Iris pigment epithelial cell (primary cell): Measurements from ENCODE around the gene CD99L2.

ENCODE experiments used
- DNase-seq: peaks from one replicate; pipeline ENCODE4 v3.0.0-alpha.2; 2011; ENCODE audit warnings: low read depth

CD99L2 gene, protein sequence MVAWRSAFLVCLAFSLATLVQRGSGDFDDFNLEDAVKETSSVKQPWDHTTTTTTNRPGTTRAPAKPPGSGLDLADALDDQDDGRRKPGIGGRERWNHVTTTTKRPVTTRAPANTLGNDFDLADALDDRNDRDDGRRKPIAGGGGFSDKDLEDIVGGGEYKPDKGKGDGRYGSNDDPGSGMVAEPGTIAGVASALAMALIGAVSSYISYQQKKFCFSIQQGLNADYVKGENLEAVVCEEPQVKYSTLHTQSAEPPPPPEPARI

DNA sequence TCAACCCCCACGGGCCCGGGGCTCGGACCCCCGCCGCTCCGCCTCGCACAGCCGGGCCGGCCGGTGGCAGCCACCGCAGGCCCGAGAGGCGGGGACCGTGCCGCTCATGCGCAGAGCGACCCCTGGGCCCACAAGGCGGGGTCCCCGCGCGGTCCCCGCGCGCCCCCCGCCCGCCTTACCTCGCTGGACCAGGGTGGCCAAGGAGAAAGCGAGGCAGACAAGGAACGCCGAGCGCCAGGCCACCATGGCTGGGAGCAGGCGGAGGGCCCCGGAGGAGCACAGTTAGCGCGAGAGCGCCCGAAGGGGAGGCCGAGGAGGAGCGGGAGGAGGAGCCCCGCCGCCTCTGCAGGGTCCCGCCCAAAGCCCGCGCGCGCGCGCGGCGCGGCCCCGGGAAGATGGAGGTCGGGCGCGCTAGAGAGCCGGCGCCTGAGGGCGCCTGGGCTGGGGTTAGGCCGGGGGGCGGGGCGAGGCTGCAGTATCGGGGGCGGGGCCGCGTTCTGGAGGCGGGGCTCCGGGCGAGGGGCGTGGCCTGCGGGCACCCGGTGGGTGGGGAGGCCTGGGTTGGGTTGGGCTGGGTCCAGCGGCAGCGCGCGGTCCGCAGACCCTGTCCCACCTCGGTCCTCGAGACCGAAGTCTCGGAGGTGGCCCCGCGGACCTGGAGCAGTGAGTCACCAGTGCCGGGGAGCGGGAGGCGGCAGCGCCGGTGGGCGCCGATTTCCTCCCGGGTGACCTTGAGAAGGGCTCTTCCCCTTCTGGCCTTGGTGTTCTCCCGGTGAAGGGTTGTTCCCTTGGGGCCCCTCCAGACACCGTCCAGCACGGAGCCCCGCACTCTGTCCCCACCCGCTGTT, at the start of gene CD99L2:
CD99L2 (minus strand) TSS at position 326 of the 848 bp plus-strand sequence; CDS start at position 246, 80 bp downstream.
- DNase-seq = peak; percentile 82

DNA sequence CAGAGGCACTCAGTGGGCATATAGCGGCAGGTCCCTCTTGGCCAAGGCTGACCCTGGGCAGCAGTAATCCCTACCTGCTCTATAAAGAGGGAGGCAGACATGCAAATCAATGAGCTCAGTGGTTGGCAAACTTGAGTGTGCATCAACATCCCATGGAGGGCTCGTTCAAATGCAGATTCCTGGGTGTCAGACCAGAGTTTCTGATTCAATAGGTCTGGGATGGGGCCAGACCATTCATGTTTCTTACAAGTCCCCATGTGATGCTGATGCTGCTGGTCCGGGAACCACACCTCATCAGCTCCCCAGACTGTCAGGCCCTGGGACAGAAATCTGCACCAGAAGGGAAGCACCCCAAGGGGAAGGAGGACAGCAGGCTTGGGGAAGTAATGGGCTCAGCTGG, 45.8 kb upstream of the CD99L2 start:
- no peak for DNase-seq

DNA sequence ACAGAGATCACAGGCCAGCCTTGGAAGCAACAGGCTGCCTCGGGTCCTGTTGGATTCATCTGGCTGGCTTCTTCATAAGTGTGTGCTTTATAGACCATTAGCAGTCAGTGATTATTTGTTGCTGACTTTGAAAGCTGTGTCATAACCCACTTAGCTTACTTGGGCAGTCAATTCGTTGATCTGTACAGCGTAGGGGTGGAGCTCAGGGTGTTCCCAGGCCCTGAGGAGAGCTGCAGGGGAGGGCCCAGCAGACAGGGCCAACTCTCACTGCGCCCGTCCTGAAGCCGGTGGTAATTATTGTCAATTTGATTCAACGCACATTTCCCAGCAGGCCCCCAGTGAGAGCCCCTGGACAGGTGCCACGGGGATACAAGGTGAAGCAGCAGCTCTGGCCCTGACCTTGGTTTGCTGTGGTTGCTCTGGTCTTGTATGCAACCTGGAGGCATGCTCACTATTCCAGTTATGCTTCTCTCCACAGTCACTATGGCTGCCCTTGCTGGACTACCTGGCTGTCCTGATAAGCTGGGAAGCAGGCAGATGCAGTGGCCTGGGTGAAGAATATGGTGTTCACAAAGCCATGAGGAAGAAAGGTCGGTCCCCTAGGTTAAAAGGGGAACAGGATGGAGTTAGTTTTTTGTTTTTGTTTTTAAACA, 44.6 kb upstream of the CD99L2 start:
- DNase-seq = no peak

DNA sequence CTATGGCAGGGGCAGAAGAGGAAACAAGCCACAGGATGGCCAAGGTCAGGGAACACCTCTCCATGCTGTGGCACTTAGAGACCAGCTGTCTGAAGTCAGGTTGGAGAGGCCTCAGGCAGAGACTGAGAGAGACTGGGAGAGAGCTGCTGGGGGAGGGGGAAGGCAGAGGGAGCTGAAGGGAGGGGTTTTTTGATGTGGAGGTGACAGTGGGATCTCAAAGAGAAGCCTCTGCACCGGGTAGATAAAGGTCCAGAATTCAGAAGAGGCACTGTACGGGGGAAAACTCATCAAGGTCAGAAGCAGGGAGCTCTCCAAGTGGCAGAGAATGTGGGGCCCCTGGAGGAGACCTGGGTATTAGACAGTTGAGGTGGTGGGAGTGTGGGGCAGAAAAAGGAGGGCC, 43.1 kb upstream of the CD99L2 start:
- no peak for DNase-seq

DNA sequence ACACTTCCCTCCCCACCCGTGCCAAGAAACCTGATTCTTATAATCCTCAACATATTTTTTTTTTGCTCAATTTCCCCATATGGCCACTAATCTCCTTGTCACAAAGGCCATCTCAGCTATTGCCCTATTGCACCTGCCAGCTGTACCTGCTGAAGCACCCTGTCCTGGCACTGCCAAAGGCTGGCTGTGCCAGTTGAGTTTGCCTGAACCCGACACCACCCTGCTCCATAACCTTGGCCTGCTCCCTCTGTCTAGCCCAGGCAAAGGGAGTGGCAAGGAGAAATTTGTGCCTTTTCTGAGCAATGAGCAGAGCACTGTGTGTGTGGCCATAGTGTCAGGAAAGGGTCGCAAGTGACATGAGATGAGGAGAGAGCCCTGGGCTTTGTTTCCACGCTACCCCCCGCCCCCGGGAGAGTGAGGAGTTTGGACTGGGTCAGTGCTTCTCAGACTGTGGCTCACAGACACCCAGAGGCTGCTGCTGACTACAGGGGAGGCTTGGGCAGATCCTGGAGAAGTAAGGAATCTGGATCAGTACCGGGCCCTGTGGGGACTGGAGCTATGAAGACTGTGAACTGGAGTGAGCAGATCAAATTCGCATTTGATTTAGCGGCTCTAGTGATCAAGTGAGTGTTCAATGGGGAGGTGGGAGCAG, 42.5 kb upstream of the CD99L2 start:
- DNase-seq = no peak

DNA sequence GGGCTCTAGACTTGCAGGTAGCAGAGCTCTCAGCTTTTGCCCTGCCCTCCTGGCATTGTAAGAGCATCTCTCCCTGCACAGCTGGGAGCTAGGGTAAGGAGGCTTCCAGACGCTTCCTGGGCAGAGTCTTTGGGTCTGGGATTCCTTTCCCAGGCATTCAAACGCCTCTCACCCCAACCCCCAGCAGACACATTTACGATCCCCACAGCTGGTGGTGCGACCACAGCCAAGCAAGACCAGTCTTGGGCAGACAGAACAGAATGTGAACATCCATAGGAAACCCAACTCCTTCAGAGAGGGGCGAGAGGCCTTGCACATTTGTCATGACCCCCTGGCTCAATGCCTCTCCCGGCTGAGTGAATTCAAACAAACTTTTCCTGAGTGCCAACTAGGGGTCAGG, 38.1 kb upstream of the CD99L2 start:
- DNase-seq = no peak

DNA sequence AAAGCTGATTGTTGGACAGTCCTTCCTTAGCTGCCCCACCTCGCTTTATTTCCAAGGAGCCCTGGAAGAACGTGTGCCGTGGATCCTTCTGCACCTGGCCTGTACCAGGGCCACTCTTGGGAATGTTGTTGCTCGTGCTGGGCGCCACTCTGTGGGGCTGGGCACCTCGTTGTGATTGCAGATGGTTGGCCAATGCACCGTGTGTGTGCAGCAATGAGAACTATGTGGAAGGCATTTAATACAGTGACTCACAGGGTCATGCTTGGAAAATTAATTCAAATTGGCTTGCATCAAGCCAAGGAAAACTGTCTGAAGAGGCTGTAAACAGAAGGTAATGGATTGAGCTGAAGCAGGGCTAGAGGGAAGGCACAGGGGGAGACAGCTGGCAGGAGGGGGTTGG, 37.0 kb upstream of the CD99L2 start:
- DNase-seq = peak; percentile 51

DNA sequence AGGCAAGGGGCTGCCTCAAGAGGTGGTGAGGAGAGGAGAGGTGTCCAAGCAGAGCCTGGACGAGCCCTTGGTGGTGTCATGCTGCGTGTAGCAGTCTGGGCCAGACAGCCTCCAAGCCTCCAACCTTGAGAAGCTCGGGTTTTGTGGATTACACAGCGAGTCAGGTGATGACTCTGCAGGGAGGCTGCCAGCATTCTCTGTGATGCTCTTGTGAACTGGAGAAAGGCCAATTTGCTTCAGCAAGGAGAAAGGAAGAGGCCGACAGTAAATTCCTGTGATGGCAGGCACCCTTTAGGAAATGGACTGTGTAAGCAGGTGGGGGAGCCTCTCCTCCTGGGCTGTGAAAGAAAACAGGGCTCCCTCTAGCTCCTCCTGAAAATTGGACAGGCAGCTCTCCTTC, 36.0 kb upstream of the CD99L2 start:
- peak; percentile 74 for DNase-seq

DNA sequence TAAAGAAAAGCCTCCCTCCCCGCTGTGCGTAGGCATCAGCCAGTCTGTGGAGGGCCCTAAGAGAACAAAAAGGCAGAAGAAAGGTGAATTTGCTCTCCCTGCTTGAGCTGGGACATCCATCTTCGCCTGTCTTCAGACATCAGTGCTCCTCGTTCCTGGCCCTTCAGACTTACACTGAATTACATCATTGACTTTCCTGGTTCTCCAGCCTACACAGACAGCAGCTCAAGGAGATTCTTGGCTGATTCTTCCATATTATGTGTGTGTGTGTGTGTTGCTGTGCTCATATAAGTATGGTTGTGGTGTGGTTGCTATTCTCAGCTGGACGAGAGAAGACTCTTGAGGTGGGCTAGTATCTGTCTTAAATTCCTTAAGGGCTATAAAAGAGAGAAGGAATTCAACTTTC, 35.5 kb upstream of the CD99L2 start:
- no peak for DNase-seq

DNA sequence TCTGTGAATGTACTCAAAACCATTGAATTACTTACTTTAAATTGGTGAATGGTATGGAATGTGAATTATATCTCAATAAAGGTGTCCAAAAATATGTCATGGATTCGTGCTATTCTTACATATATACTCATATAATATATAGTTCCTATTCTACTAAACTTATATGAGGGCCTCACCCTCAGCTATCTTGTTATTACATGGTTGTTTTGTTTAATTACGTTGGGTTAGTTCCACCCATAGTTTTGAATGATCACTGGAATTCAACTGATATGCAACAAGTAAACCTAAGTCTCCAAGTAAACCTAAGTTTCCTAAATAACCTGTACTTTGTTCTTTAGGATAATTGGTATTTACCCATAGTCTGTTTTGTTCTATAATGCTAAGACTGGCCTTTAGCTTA, 30.6 kb upstream of the CD99L2 start:
- DNase-seq = no peak

DNA sequence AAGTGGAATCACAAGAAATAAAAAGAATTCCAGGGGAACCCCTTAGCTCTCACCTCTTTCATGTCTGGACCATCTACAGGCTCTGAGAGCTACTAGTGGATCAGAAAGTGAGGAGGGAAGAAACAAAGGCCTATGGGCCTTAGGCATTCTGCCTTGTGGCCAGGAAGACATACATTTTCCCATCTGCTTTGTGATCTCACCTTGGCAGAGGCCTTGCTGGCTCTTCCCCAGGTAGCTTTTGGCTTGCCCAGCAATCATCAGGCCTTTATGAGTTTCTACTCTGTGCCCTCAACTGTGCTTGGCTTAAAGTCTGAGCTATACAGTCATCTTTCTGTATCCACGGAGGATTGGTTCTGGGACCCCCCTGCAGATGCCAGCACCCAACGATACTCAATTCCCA, 28.3 kb upstream of the CD99L2 start:
- DNase-seq = no peak

DNA sequence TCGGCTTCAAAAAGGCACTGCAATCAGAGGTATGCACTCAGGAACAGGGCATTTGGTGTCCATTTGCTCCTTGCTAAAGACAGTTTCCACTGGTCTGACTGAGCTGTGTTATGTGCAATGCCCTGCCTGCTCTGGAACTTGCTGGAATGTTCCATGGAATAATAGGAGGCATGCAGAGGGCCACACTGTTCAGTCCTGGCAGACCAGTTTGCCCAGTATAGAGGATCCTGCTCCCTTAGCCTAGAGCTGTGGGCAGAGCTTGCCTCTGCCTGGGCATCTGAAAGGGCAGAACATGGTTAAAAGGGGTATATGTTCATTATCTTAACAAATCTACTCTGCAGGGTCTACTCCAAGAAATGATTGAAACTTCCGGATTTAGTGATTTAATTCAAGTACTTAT, 27.8 kb upstream of the CD99L2 start:
- DNase-seq = no peak

DNA sequence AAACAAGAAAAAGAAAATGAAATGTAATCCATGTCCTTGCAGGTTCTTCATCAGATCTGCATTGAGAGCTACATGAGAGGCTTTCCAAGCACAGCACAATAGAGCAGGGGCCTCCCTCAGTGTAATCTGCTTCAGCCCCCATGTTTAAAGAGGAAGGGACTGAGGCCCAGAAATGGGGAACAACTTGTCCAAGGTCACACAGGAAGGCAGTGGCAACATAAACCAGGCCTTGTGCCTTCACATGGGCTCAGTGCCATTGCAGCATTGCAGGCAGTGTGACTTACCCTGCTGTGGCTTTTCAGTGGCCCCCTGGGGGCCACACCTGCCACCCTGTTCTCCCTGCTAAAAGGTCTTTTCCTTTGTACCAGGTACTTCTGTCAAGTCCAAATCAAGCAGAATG, 20.9 kb upstream of the CD99L2 start:
- no peak for DNase-seq

DNA sequence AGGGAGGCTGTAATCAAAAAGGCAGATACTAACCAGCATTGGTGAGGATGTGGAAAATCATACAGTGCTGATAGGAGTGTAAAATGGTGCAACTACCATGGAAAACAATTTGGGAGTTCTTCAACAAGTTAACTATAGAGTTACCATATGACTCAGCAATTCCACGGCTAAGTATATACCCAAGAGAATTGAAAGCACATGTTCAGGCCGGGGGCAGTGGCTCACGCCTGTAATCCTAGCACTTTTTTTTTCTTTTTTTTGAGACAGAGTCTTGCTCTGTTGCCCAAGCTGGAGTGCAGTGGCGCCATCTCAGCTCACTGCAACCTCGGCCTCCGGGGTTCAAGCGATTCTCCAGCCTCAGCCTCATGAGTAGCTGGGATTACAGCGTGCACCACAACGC, 15.0 kb upstream of the CD99L2 start:
- DNase-seq = peak; percentile 57

DNA sequence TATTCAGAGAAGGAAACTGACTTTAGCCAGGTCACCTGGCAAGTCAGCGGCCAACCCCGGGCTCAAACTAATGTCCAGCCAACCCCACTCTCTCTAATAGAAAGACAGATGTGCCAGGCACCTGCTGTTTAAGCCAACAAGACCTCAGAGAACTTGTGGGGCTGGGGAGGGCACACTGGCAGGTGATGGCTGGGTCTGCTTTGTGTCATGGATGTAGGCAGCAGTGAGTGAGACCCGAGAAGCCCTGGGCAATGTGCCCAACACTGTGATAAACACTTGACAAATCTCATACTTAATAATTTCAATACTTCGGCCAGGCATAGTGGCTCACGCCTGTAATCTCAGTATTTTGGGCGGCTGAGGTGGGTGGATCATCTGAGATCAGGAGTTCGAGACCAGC, 9.0 kb upstream of the CD99L2 start:
- no peak for DNase-seq

DNA sequence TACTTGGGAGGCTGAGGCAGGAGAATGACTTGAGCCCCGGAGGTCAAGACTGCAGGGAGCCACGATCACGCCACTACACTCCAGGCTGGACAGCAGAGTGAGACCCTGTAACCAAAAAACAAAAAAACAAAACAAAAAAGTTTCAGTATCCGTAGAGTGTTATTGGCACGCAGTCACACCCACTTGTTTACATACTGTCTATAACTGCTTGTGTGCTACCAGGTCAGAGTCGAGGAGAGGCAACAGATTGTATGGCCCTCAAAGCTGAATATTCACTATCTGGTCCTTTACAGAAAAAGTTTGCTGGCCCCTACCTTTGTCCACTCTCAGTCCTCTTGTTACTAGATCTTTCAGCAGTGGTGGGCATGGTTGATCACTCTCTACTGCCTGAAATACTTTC, 8.2 kb upstream of the CD99L2 start:
- DNase-seq = no peak

DNA sequence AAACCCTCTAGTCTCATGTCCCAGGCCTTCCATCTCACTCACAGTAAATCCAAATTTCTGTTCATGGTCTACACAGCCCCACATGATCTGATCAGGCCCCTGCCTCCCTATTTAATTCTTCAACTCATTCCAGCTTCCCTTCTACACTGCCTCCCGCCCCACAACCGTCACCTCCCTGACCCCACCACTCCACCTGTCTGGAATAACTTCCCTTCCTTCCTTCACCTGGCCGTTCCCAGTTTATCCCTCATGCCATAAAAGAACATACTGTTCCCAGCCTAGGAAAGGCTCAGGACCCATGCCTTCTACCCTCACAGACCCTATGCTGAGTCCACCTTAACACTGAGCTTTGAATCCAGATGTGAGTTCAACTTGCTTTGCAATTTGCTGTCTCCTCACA, 6.8 kb upstream of the CD99L2 start:
- DNase-seq = no peak

DNA sequence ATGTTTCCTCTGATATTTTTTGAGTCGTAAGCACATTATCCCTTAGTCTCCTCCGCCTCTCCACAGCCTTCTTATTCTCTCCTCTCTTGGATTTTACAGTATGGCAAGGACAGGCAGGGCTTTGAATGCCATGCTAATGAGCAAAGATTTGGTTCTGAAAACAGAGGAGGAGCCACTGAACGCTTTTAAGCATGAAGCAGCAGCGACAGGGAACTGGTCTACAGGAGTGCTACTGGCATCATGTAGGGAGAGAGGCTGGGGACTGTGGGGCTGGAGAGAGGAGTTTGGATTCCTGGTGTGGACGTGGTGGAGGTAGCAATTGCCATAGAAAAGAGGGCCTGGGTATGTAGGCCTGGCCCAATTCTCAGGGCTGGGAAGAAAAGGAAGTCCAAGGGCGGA, 4.6 kb upstream of the CD99L2 start:
- DNase-seq = no peak

DNA sequence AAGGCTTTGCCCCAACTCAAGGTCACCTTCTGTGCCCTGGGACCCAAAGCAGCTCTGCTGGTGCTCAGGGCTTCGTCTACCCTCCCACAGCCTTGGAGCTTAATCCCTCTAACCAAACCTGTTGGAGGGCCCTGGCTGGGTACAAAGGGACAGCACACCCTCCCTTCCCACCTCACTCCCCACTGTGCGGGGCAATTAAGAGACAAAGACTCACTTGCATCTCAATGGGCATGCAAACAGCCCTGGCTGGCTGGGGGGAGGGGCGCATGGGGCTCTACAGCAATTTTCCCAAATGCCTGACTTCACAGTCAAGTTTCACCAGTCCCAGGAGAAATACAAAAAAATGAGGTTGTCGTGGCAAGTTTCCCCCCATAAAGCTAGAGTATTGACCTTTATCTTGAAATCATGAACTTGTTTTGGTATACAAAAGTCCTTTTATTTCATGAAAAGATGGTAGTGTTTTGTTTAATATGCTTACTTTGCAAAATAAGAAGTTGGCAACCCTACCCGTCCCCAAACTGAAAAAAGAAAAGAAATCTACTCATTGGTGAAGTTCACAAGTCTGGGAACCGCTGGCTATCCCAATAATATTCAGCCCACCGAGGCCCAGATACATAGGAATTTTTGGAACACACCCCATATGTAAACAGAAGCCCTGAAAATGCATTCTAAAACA, 4.1 kb upstream of the CD99L2 start:
- DNase-seq = no peak

DNA sequence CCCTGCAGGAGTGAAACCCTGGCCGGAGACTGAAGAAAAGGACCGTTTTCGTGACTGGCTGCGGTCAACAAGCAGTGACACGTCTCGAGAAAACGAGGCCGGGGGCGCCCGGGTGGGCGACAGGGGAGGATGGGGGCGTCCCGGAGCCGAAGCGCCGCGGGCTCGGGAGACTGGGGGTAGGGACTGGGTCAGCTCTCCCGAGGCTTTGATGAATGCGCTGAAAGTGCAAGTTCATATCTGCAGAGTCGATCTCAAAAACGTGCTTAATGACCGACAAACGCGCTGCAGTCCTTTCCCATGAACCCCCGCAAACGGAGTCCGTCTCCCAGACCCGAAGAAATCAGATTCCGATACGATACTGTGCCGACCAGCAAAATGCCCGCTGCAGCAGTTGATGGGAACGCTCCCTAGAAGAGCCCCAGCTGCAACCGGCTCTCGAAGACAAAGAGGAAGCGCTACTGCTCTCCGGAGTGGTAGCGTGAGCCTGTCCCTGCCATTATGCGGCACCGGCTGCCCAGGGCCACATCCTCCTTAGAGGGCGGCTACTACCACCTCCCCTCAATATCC, 806 bp upstream of the CD99L2 start:
- peak; percentile 21 for DNase-seq

DNA sequence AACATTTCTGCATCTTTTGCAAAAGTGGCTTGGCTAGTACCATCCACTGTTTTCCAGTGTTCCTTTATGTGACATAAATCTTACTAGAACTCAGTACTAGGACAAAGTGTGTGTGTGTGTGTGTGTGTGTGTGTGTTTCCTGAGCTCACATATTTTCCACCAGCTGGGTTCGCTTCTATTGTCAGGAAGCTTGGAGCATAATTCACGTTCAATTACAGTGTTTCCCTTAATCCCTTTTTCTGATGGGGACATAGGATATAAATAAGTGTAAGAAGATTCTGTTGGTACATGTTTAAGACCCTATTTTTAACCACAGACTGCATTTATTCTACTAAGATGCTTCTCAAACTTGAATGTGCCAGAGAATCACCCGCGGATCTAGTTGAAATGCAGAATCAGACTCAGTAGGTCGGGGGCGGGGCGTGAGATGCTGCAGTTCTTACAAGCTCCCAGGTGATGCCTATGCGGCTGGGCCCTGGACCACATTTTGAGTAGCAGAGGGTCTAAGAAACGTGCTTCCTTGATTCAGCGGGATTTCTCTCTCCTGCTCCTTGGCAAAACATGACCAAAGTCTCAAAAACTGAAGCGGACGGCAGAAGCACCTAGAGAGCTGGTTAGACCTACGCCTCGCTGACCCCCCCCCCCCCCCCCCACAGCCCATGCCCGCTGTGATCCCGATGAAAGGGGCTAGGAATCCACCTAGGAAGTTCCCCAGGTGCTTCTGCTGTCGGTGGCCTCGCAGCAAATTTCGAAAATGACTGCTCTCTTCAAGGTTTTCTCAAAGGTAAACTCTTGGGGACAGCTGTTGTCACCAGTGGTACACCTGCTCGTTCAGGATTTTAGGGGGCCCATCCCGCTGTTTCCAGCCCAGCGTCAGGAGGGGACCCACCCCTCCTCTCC, 797 bp downstream of the CD99L2 start:
- DNase-seq = no peak
